Stomach (tissue), 9 donors: ENCODE results near the gene VCPKMT. TPM values are rescaled to one million over a fixed set of nuclear protein-coding genes. Genes with fewer than 3 reads are reported as not detected.

ENCODE experiments used
- DNase-seq, 2 donors: peaks; one replicate each; pipeline versions ENCODE4 v3.0.0 to v3.0.0-alpha.2; 2013 to 2019
- H3K27ac ChIP-seq, 5 donors: fragments of 200-600 bp in 4 of 5; sonication (generic) in 4 of 5; one replicate each; pipeline ENCODE4 v1.5.1; 2013 to 2019; ENCODE audit warnings: mild to moderate bottlenecking in 1 of 5, moderate library complexity in 1 of 5
- H3K27me3 ChIP-seq, 3 donors: fragments of 200-600 bp; sonication (generic); one replicate each; pipeline ENCODE4 v1.5.1; 2017 to 2019; ENCODE audit warnings: mixed run types in 1 of 3
- H3K36me3 ChIP-seq, 4 donors: fragments of 200-600 bp; sonication (generic); 1 replicate in 3 of 4; 2 replicates in 1 of 4; pipeline ENCODE4 v1.5.1; 2016 to 2019
- H3K4me1 ChIP-seq, 4 donors: fragments of 200-600 bp; sonication (generic); one replicate each; pipeline ENCODE4 v1.5.1; 2016 to 2019
- H3K4me3 ChIP-seq, 4 donors: fragments of 200-600 bp; sonication (generic) in 3 of 4; one replicate each; pipeline ENCODE4 v1.5.1; 2016 to 2019; ENCODE audit warnings: mild to moderate bottlenecking in 1 of 4
- H3K9me3 ChIP-seq, 4 donors: fragments of 200-600 bp; sonication (generic); one replicate each; pipeline ENCODE4 v1.5.1; 2016 to 2019
- CTCF ChIP-seq, 7 experiments: fragments of 450-650 bp in 4 of 7; fragments of 200-600 bp in 3 of 7; sonication (generic) in 3 of 7; IDR thresholded peaks; one replicate each; pipeline ENCODE4 v1.5.1; 2016 to 2019; ENCODE audit warnings: antibody characterized with exemption in 7 of 7, control low read depth in 2 of 7, mild to moderate bottlenecking in 1 of 7
- EP300 ChIP-seq: sonication (generic); formaldehyde crosslinking; IDR thresholded peaks from one replicate; pipeline ENCODE4 v1.6.1; 2017; ENCODE audit warnings: antibody characterized with exemption
- POLR2A ChIP-seq, 4 donors: fragments of 450-650 bp; IDR thresholded peaks; one replicate each; pipeline ENCODE4 v1.6.1; 2016; ENCODE audit warnings: antibody characterized with exemption in 4 of 4, control low read depth in 2 of 4, mild to moderate bottlenecking in 1 of 4, moderate library complexity in 1 of 4
- POLR2AphosphoS5 ChIP-seq, 3 donors: sonication (generic); formaldehyde crosslinking; IDR thresholded peaks; one replicate each; pipeline ENCODE4 v1.6.1; 2016; ENCODE audit warnings: antibody characterized with exemption in 3 of 3
- WGBS, 5 donors: extraction: QIAGEN DNeasy Blood & Tissue Kit in 3 of 5; methylation state at CpG; one replicate each; pipeline versions ENCODE4 v1.1.5 to v1.1.7; 2013 to 2018; 5-methylcytosine and 5-hydroxymethylcytosine counted together
- intact Hi-C: fragments of 100-400 bp; cut with DNase I; formaldehyde crosslinking; loops from one replicate; pipeline ENCODE4 v1.15.1; 2023; ENCODE audit warnings: low total_unique reads
- polyA plus RNA-seq, 3 donors: library from polyadenylated mRNA; stranded (reverse); fragments of 200-250 nt; gene quantifications; one replicate each; pipeline ENCODE4 v1.2.3, GENCODE V29; 2013
- total RNA-seq, 5 donors: library from RNA; depleted of rRNA; stranded (reverse); fragments of >200 nt; gene quantifications; one replicate each; pipeline versions ENCODE4 v1.1.0 to v1.2.3, GENCODE V29; 2014 to 2016
- donor health status: healthy with polysubstance abuse.
- donor health status: Bipolar disorder and iron deficiency.
- donor health status: healthy.

VCPKMT gene
- total and polyA plus RNA-seq, 8 donors = 1.3 to 11.6 (median 4.9) TPM; not detected in 1

DNA sequence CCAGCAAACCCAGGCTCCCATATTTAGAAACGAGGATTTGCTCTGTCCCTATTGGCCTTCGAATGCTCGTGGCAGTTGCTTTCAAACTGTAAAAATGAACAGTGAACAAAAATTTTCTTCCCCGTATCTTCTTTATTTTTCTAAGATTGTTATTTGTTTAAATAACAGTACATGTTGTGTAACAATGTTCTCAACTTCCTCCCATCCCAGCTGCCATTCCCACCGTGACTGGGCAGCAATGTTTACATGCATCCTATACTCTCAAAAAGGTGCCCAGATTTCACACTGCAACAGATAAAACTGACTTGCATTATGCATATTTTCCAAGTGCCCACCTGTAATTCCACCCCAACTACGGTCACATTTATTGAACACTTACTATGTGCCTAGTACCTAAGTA, 12.8 kb downstream of the VCPKMT start:
- TF ChIP-seq EP300 (no peak), POLR2A (IDR thresholded peaks at IDR 0.05) (no peak)

DNA sequence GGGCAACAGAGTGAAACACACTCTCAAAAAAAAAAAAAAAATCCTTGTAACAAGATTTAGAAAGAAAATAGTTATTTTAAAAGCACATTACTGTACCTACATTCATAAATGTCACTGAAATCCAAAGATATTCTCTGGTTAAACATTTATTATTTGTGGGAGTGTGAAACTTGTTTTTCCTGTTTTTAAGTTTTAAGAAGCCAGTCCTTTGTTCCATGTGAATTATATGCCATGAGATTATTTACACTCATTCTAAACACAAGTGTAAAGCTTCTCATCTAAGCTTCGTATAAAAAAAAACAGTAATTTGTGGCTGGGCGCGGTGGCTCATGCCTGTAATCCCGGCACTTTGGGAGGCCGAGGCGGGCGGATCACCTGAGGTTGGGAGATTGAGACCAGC, 15.0 kb downstream of the VCPKMT start:
- H3K36me3 ChIP-seq = peaks cover 0 to 5% (median 0%) of the 10 kb centered on the region in 4 donors
- H3K4me3 ChIP-seq = no peak overlapping the region
- H3K4me1 ChIP-seq = peaks cover 0 to 17% (median 7%) of the 10 kb centered on the region in 4 donors
- no peaks in the 10 kb centered on the region for H3K27me3 ChIP-seq
- DNase-seq = peak in 1 of 2 donors; percentile 48
- peak overlapping the region; percentile 58 to 76 (median 68) for H3K27ac ChIP-seq
- whole genome bisulfite sequencing, 5 donors = 17 to 77% (median 45%) methylated on average over 7 of the region's 7 CpGs
- TF ChIP-seq POLR2AphosphoS5 (IDR thresholded peaks at IDR 0.05) (no peak), POLR2A (IDR thresholded peaks at IDR 0.05) (no peak), EP300 (no peak), CTCF (IDR thresholded peaks at IDR 0.05) (no peak)
- no peaks in the 10 kb centered on the region for H3K9me3 ChIP-seq
- intact Hi-C loops = loop anchor here (10.0 kb wide), 2 partner anchors 217 to 247 kb away; partner anchors contain the start of gene NEMF

More for the DNA sequence above, 12.8 kb downstream of the VCPKMT start:
- Histone ChIP-seq H3K4me1 (peaks cover 0 to 34% (median 17%) of the 10 kb centered on the region in 4 donors), H3K27ac (no peak overlapping the region), H3K4me3 (no peak overlapping the region), H3K9me3 (no peaks in the 10 kb centered on the region), H3K27me3 (no peaks in the 10 kb centered on the region), H3K36me3 (peaks cover 0 to 18% (median 7%) of the 10 kb centered on the region in 4 donors)
- WGBS, 5 donors = 78 to 86% (median 81%) methylated on average over 6 of the region's 6 CpGs
- no peak for DNase-seq
- intact Hi-C loops = loop anchor here (10.0 kb wide), 2 partner anchors 219 to 249 kb away; partner anchors contain the start of gene NEMF

DNA sequence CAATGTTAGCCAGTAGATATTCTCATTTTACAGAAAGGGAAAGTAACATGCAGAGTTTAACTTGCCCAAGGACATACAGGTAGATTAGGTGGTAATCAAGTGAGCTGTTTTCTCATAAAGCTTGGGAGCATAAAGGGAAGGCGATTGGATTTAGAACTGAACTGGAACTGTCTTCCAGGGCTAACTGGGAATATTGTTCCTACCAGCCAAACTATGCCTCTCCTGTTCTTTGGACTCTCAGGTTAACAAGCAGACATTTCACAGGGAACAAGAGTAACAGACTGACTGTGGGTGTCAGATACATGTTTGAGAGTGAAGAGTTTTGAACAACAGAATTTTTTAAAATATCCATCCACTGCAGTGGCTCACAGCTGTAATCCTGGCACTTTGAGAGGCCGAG, 15.6 kb downstream of the VCPKMT start:
- Histone ChIP-seq H3K4me1 (peaks cover 0 to 17% (median 7%) of the 10 kb centered on the region in 4 donors), H3K27me3 (no peaks in the 10 kb centered on the region), H3K27ac (peak overlapping the region; percentile 58 to 76 (median 68)), H3K9me3 (no peaks in the 10 kb centered on the region), H3K36me3 (peaks cover 0 to 5% (median 0%) of the 10 kb centered on the region in 4 donors), H3K4me3 (no peak overlapping the region)
- TF ChIP-seq EP300 (no peak), POLR2A (IDR thresholded peaks at IDR 0.05) (no peak), CTCF (IDR thresholded peaks at IDR 0.05) (no peak), POLR2AphosphoS5 (IDR thresholded peaks at IDR 0.05) (no peak)
- intact Hi-C loops = loop anchor here (10.0 kb wide), 2 partner anchors 216 to 246 kb away; partner anchors contain the start of gene NEMF
- DNase-seq = no peak
- 68 to 81% (median 74%) methylated on average over 2 of the region's 2 CpGs for WGBS, 5 donors

DNA sequence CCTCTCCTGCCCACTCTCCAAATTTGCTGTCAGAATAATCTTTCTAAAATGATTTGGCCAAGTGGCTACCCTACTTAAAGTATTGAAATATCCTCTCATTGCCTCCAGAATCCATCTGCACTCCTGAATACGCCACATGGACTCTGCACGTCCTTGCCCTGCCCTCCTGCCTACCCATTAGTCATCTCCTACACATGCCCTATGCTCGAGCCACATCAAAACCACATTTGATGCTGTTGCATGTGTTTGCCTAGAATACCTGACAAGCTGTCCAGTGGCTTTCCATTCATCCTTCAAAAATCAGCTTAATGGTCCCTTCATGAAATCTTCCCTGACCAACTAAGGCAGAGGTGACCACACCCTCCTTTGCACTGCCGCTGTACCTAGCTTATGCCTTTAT, 17.0 kb downstream of the VCPKMT start:
- WGBS, 5 donors = 65 to 88% (median 82%) methylated on average over 4 of the region's 4 CpGs
- intact Hi-C loops = no loop called here
- TF ChIP-seq POLR2AphosphoS5 (IDR thresholded peaks at IDR 0.05) = no peak
- no peak for TF ChIP-seq POLR2A (IDR thresholded peaks at IDR 0.05)
- no peak for TF ChIP-seq CTCF (IDR thresholded peaks at IDR 0.05)
- no peak for TF ChIP-seq EP300
- H3K36me3 ChIP-seq = peaks cover 0 to 5% (median 0%) of the 10 kb centered on the region in 4 donors
- DNase-seq = no peak
- H3K4me3 ChIP-seq = no peak overlapping the region
- H3K9me3 ChIP-seq = no peaks in the 10 kb centered on the region
- no peak overlapping the region for H3K27ac ChIP-seq
- H3K4me1 ChIP-seq = peaks cover 0 to 13% (median 6%) of the 10 kb centered on the region in 4 donors
- H3K27me3 ChIP-seq = no peaks in the 10 kb centered on the region

GRCh38 chr14:50095895-50096294, 20.5 kb downstream of the VCPKMT start:
- DNase-seq = no peak
- intact Hi-C loops = no loop called here
- Histone ChIP-seq H3K9me3 (no peaks in the 10 kb centered on the region), H3K36me3 (peaks cover 0 to 3% (median 0%) of the 10 kb centered on the region in 4 donors), H3K4me1 (peaks cover 0 to under 1% (median 0%) of the 10 kb centered on the region in 4 donors), H3K27me3 (no peaks in the 10 kb centered on the region), H3K27ac (no peak overlapping the region), H3K4me3 (no peak overlapping the region)
- 28 to 60% (median 47%) methylated on average over 1 of the region's 1 CpG for whole genome bisulfite sequencing, 5 donors
- no peak for TF ChIP-seq POLR2AphosphoS5 (IDR thresholded peaks at IDR 0.05)
- no peak for TF ChIP-seq POLR2A (IDR thresholded peaks at IDR 0.05)
- no peak for TF ChIP-seq EP300
